Erythroblast (primary cell): ENCODE results near the gene ACLY.

Source experiments
- DNase-seq, 2 experiments: peaks; one replicate each; lab custom pipeline; 2025; lab: John Stamatoyannopoulos, UW
- GATA1 ChIP-seq: IDR thresholded peaks from 2 replicates; pipeline ENCODE4 v1.6.1; 2011; ENCODE audit warnings: low read depth, mild to moderate bottlenecking, control low read depth, low read length, moderate library complexity
- POLR2A ChIP-seq: IDR thresholded peaks from 2 replicates; pipeline ENCODE4 v1.6.1; 2011; ENCODE audit warnings: mild to moderate bottlenecking, low read length

The ACLY gene

GRCh38 chr17:41825175-41825845, 93.4 kb downstream of the ACLY start:
- TF ChIP-seq GATA1 (no peak), POLR2A (no peak)
- no peak for DNase-seq

DNA sequence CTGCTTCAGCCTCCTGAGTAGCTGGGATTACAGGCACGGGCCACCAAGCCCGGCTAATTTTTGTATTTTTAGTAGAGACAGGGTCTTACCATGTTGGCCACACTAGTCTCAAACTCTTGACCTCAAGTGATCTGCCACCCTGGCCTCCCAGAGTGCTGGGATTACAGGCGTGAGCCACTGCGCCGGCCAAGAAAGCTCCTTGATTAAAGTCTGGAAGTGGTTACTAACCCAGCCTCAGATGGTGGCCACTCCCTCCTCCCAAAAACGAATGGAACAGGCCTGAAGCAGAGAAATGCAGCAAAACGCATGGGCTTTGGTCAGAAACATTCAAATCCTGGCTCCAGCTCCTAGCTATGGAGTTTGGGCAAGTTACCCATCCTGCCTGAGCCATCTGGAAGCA, 94.7 kb downstream of the ACLY start:
- DNase-seq, result no peak
- no peak for TF ChIP-seq GATA1
- TF ChIP-seq POLR2A, result no peak

DNA sequence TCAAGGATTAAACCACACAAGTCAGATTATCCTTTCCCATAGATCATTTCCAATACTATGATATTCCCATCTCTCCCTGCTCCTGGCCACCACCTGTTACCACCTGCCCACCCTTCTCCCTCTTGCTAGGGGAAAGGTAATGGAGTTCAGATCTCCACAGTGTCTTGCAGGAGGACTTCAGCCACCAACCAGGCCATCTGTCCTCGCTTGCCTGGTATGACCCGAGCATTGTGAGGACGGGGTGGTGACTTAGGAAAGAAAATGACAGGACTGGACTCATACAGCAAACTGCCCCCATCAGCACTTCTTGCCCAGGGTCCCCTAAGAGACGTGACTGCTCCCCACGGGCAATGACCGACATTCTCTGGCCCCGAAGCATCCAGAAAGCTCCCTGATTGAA, 95.2 kb downstream of the ACLY start:
- TF ChIP-seq GATA1 (no peak), POLR2A (no peak)
- DNase-seq, result no peak

DNA sequence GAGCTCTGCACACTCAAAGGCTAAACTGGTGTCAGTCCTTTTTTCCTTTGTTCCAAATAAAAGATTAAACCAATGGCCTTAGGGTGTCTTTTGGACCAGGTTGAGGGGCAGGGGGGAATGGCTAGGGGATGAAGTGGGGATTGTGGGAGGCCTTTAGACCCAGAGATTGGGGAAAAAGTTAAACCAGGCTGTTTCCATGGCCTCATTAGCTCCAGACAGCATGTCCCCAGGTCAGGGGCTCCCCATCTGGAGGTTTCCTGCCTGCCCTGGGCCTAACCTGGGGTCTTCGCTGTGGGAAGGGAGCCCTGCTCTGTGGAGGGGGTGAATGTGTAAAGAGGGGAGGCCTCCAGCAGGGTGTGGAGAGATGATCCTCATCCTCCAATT, 95.6 kb downstream of the ACLY start:
- TF ChIP-seq POLR2A, result no peak
- no peak for TF ChIP-seq GATA1
- DNase-seq, result no peak

DNA sequence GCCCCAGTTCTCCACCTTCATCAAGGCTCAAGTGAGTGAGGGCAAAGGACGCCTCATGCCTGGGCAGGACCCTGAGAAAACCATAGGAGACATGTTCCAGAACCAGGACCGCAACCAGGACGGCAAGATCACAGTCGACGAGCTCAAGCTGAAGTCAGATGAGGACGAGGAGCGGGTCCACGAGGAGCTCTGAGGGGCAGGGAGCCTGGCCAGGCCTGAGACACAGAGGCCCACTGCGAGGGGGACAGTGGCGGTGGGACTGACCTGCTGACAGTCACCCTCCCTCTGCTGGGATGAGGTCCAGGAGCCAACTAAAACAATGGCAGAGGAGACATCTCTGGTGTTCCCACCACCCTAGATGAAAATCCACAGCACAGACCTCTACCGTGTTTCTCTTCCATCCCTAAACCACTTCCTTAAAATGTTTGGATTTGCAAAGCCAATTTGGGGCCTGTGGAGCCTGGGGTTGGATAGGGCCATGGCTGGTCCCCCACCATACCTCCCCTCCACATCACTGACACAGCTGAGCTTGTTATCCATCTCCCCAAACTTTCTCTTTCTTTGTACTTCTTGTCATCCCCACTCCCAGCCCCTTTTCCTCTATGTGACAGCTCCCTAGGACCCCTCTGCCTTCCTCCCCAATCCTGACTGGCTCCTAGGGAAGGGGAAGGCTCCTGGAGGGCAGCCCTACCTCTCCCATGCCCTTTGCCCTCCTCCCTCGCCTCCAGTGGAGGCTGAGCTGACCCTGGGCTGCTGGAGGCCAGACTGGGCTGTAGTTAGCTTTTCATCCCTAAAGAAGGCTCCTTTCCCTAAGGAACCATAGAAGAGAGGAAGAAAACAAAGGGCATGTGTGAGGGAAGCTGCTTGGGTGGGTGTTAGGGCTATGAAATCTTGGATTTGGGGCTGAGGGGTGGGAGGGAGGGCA, 96.3 kb downstream of the ACLY start:
- TF ChIP-seq GATA1 (no peak), POLR2A (no peak)
- DNase-seq, result no peak

GRCh38 chr17:41821776-41822175, 97.0 kb downstream of the ACLY start:
- TF ChIP-seq POLR2A (no peak), GATA1 (no peak)
- no peak for DNase-seq

GRCh38 chr17:41818024-41818423, 100.7 kb downstream of the ACLY start:
- TF ChIP-seq POLR2A, result no peak
- TF ChIP-seq GATA1, result no peak
- DNase-seq, result no peak
